Stimulated activated CD8-positive, alpha-beta memory T cell treated with anti-CD3 and anti-CD28 coated beads, Interleukin-12 subunit alpha, Interleukin-12 subunit beta, amount 100 ng/mL, for 1 hour (primary cell): ENCODE results near the gene AQP10.
"Not testable (repeated sequence)": the region's sequence is repeated elsewhere in the genome, so short reads cannot be mapped to it uniquely, and the experiment has no call there.

Source experiments
- DNase-seq: peaks from one replicate; pipeline ENCODE4 v3.0.0-alpha.2; 2020; ENCODE audit warnings: low read depth

Gene AQP10

DNA sequence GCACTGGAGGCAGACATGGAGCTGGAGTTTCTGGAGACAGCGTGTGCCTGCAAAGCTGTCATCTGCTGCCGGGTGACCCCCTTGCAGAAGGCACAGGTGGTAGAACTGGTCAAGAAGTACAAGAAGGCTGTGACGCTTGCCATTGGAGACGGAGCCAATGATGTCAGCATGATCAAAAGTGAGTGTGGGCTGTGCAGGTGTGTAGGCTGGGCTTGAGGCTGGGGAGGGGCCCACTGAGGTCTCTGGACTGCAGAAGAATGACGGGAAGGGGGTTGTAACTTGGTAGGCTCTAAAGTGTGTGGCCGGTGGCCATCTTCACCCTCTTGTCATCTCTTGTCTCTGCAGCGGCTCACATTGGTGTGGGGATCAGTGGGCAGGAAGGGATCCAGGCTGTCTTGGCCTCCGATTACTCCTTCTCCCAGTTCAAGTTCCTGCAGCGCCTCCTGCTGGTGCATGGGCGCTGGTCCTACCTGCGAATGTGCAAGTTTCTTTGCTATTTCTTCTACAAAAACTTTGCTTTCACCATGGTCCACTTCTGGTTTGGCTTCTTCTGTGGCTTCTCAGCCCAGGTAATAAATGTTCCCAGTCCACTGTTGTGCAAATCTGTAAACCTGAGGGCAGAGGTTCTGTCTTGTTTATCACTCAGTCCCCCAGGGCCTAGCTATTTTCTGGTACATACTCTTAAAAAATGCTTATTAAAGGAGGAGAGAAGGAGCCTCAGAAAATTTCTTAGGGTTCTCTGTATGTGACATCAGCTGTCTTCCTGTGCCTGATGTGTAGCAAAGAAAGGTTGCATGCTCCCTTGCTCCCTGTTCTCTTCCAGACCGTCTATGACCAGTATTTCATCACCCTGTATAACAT lies 24.3 kb downstream of the AQP10 start:
- peak; percentile 63 for DNase-seq

DNA sequence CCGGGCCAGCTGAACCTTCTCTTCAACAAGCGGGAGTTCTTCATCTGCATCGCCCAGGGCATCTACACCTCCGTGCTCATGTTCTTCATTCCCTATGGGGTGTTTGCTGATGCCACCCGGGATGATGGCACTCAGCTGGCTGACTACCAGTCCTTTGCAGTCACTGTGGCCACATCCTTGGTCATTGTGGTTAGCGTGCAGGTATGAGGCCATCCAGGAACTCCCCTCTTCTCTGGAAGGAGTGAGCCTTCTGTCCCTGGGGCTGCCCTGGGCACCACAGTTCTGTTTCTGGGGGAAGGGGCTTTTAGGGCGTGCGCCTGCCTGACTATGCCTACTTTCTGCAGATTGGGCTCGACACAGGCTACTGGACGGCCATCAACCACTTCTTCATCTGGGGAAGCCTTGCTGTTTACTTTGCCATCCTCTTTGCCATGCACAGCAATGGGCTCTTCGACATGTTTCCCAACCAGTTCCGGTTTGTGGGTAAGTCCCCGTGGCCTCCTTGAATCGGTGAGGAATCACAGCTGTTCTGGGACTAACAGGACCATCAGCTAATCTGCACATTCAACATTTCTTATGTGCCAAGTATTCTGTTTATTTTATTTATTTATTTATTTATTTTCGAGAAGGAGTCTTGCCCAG lies 25.5 kb downstream of the AQP10 start:
- DNase-seq, result no peak

DNA sequence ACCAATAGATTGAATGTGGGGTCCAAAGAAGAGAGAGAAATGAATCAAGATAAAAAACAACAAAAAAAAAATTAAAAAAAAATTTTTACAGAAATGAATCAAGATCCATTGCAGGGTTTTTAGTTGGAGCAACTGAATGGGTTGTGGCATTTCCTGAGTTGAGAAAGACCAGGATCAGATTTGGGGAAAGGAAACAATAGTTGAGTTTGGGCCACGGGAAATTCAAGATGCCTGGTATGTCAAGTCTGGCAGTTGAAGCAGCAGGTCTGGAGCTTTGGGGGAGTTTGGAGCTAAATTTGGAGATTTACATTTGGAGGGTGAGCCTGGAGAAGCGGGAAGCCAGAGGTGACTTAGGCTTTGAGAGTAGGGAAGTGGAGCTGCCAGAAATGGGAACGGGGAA lies 27.1 kb downstream of the AQP10 start:
- DNase-seq, result no peak

DNA sequence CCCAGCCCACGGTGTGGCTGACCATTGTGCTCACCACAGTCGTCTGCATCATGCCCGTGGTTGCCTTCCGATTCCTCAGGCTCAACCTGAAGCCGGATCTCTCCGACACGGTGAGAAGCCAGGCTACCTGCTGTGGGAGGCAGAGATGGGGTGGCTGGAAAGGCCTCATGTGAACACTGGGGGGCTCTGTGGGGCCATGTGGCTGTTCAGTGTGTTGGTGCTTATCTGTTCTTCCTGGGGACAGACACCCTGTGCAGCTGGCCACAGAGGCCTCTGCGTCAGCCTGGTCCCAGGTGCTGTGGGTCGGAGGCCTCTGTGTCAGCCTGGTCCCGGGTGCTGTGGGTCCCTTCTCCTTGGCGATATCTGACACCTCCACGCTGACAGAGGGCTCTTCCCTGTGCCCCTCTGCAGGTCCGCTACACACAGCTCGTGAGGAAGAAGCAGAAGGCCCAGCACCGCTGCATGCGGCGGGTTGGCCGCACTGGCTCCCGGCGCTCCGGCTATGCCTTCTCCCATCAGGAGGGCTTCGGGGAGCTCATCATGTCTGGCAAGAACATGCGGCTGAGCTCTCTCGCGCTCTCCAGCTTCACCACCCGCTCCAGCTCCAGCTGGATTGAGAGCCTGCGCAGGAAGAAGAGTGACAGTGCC lies 27.7 kb downstream of the AQP10 start:
- DNase-seq, result no peak

DNA sequence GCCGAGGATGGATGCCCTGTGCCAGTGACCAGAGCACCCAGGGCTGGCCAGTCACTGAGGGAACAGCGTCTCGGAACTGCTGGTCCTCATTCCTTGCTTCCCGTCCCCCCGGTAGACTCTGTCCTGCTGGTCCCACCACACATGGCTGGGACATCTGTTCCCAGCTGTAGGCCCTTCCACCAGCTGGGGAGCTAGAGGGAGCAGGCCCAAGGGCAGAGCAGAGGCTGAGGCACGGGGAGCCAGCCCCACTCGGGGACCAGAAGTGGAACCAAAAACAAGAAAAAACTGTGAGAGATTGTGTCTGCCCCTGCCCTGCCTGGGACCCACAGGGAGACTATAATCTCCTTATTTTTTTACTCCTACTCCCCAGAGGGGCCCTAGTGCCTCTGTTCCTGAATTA lies 28.2 kb downstream of the AQP10 start:
- no peak for DNase-seq

DNA sequence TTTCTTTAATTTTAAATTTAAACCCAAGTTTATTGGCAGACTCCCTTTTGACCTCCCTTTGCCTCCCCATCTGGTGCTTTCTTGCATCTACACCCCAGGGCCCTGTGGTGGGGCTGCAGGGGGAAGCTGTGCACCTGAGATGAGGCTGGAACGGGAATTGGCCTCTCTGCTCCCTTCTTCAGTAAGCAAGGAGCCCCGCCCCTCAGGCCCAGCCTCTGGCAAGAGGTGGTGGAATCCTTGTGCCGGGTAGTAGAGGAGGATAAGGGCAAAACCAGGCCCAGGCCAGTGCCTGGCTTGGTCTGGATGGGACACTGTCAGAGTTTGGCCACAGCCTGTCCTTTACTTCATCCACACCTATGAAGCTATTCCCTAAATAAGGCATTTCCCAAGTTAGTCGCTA lies 29.5 kb downstream of the AQP10 start:
- no peak for DNase-seq

DNA sequence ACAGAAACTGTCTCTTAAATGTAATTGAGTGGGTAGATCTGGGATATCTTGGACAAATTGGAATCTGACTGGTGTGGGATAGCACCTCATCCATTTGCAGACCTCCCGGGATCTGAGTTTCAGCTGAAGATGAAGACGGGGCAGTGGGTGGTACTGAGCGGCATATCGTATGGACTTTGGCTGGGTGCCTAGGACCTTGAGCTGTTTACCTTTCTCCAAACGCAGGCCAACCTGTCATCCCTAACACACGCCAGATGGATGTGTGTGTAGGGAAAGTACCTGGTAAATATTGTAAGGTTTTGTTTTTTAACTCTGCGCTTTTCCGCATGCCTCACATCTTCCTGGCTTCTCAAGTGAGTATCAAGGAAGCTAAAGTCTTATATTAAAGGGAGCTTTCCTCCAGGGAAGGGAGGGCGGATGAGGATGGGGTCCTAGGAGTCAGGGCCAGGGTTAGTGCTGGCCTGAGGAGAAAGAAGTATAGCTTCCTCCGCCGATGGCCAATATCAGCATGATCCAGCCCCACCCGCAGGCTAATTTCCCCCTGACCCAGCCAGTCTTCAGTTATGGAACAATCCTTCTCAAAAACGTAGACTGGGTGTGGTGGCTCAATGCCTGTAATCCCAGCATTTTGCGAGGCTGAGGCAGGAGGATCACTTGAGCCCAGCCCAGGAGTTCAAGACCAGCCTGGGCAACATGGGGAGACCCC lies 30.6 kb downstream of the AQP10 start:
- DNase-seq, result no peak

DNA sequence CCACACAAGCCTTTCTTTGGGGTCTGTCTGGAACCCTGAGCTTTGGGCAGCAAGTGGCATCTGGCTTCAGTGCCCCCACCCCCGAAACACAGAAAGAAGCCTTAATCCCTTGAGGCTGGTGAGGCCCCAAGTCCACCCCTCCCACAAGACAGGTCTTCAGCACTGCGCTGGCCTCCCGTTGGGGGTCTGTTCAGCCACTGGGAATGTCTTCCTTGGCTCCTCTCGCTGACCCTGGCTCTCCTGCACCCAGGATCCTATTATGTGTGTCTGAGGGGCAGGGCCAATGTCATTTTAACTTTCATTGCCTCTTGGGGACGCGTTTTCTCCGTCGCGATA lies 31.3 kb downstream of the AQP10 start:
- no peak for DNase-seq

DNA sequence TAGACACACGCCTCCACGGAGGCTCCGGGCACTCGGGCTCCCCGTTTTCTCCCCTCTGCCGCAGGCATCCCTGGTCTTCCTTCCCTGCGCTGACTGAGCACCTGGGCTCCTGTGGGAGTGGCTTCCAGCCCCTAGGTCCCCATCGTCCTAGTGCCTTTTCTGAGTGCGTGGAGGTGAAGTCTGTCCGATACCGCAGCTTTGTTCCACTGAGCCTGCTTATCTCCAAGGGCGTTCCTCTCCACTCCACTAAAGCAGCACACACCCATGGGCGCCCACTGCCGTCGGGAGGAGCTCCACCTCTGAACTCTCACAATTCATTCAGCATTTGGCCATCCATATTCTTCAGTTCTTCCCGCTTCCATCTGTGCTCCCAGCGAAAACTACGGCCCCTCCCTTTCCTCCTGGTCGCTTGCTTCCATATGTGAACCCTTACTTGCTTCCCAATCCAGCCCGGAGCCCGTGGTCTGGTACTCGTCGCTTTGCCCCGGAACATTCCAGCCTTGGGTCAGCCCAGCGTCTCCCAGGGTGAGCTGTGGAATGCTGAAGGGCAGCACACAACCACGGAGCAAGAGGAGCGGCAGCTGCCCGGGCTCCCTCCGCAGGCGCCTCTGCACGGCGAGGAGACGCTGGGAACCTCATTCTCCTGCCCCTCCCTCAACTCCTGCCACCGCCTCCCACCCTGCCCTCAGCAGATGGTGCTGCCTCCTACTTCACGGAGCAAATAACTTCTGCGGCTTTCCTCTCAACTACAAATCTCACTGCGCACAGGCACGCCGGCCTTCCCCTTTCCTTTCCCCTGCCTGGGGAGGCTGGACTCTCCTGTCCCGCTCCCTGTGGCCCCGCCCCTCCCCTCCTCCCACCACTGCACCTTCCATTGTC lies 31.9 kb downstream of the AQP10 start:
- DNase-seq, result no peak

DNA sequence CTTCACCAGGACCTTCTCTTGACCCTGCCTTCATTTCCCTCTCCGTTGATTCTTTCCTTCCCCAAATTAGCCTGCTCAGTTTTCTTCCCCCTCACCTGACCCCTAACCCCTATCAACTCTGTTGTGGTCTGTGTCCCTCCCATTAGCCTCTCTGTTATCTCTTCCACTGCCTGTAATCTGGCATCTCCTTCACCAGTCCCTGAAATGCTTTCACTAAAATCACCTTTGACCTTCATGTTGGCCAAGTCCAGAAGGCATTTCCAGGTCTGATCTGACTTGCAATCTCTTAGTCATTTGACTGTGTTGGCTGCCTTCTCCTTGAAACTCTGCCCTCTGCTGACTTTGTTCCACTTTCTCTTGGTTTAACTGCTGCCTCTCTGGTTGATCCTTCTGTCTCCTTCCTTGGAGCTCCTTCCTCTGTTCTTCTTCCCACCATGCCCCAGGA lies 32.6 kb downstream of the AQP10 start:
- DNase-seq, result no peak

DNA sequence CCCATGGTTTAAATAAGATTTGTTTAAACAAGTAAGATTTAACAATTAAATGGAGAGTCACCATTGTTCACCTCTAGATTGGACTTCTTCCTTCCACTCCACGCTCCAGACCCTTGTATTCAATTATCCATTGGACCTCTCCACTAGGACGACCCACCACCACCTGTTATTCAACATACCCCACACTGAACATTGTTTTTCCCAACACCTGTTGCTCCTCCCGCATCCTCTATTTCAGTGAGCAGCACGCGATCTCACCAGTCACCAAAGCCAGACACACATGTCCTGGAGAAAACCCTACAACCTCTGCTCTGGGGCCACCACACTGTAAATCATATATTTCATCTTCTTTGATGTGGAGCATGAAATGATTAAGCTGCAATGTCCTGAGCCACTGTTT lies 33.1 kb downstream of the AQP10 start:
- DNase-seq, result no peak

DNA sequence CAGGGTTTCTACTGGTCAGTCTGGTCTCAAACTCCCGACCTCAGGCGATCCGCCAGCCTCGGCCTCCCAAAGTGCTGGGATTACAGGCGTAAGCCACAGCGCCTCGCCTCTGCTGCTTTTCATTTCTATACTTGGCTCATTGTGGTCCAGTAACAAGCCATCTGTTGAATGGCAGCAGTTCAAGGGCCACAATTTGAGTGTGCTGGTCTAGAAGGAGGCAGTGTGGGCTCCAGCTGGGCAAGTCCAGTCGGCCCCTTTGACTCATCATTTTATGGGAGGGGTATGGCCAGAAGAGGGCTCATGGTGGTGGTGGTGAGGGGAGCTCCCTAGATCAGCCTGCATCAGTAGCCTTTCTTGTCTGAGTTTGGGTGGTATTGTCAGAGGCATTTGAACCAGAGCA lies 37.6 kb downstream of the AQP10 start:
- DNase-seq, result no peak

DNA sequence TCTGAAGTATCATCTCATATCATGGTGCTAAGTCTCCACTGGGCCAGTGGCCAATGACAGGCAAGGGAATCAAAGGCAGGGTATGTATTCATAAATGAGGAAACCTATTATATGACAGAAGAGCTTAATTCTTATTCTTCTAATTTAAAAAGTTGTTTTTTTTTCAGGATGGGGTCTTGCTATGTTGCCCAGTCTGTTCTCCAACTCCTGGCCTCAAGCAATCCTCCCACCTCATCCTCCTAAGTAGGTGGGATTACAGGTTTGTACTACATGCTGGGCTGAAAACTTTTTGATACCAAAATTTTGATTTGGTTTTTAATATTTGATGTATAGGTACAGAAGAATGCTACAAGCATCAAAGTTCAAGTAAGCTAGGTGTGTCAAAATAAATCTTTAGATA lies 39.4 kb downstream of the AQP10 start:
- DNase-seq, result no peak

DNA sequence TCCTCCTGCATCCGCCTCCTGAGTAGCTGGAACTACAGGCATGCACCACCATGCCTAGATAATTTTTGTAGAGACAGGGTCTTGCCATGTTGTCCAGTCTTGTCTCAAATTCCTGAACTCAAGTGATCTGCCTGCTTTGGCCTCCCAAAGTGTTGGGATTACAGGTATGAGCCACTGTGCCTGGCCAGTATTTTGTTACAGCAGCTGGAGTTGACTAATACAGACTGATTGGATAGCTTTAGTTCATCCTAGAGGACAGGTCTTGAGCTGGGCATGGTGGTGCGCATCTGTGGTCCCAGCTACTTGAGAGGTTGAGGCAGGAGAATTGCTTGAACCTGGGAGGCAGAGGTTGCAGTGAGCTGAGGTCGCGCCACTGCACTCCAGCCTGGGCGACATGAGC lies 40.0 kb downstream of the AQP10 start:
- DNase-seq, result not testable (repeated sequence)

DNA sequence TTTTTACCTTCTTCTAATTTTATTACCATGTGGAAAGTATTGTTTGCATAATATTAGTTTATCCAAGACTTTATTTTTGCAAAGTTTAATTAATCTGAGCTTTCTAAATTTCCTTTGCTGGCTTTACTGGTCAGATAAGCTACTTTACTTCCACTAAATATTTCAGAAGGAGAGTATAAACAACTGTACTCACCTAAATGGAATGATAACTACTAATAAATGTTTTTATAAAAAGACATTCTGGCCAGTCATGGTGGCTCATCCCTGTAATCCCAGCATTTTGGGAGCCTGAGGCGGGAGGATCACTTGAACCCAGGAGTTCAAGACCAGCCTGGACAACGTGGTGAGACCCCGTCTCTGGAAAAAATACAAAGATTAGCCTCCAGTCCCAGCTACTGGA lies 40.5 kb downstream of the AQP10 start:
- no peak for DNase-seq

DNA sequence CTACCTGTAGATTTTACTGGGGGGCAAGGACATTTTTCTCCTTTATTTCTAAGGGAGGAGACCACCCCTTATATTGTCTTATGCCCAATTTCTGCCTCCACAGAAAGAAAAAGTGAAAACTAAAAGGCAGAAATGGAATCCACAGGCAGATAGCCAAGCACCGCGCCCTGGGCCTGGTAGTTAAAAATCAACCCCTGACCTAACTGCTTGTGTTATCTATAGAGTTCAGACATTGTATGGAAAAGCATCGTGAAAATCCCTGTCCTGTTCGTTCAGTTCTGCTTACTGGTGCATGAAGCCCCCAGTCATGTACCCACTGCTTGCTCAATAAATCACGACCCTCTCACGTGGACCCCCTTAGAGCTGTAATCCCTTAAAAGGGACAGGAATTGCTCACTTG lies 50.5 kb downstream of the AQP10 start:
- DNase-seq, result no peak

DNA sequence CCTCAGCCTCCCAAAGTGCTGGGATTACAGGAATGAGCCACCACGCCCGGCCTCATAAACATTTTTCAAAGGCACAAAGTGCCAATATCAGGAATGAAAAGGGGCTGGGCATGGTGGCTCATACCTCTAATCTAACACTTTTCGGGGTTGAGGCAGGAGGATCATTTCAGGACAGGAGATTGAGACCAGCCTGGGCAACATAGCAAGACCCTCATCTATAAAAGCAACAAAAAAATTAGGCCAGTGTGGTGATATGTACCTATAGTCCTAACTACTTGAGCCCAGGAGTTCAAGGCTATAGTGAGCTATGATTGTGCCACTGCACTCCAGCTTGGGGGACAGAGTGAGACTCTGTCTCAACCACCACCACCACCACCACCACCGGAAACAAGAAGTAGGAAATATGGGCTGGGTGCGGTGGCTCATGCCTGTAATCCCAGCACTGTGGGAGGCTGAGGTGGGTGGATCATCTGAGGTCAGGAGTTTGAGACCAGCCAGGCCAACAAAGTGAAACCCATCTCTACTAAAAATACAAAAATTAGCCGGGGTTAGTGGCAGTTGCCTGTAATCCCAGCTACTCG lies 53.0 kb downstream of the AQP10 start:
- DNase-seq, result not testable (repeated sequence)
